Non-pigmented ciliary epithelial cell (primary cell): ENCODE data around the gene FHIT.

ENCODE experiments used
- DNase-seq: peaks from one replicate; pipeline ENCODE4 v3.0.0-alpha.2; 2010; ENCODE audit warnings: low read depth

The FHIT gene

GRCh38 chr3:60102154-60102553, 1149.1 kb downstream of the FHIT start:
- no peak for DNase-seq

- no peak for DNase-seq
These were observed 1149.6 kb downstream of the FHIT start for GRCh38 chr3:60101621-60102020.

GRCh38 chr3:60096403-60096802, 1154.8 kb downstream of the FHIT start:
- no peak for DNase-seq

- DNase-seq: no peak
These were observed 1155.3 kb downstream of the FHIT start for GRCh38 chr3:60095930-60096329.

- no peak for DNase-seq
These were observed 1155.7 kb downstream of the FHIT start for GRCh38 chr3:60095516-60095915.

- DNase-seq: no peak
These were observed 1156.8 kb downstream of the FHIT start for GRCh38 chr3:60094392-60094947.

- DNase-seq: no peak
These were observed 1160.7 kb downstream of the FHIT start for GRCh38 chr3:60090548-60090947.

GRCh38 chr3:60086811-60087210, 1164.4 kb downstream of the FHIT start:
- DNase-seq: peak; percentile 17

- no peak for DNase-seq
These were observed 1165.6 kb downstream of the FHIT start for GRCh38 chr3:60085649-60086048.

- DNase-seq: no peak
These were observed 1169.7 kb downstream of the FHIT start for GRCh38 chr3:60081381-60082095.

GRCh38 chr3:60080648-60081047, 1170.6 kb downstream of the FHIT start:
- DNase-seq: no peak

- DNase-seq: no peak
These were observed 1172.2 kb downstream of the FHIT start for GRCh38 chr3:60079076-60079475.

GRCh38 chr3:60076331-60076730, 1174.9 kb downstream of the FHIT start:
- DNase-seq: no peak

GRCh38 chr3:60073942-60074341, 1177.3 kb downstream of the FHIT start:
- no peak for DNase-seq

GRCh38 chr3:60073228-60073627, 1178.0 kb downstream of the FHIT start:
- DNase-seq: no peak

- DNase-seq: no peak
These were observed 1180.9 kb downstream of the FHIT start for GRCh38 chr3:60070366-60070765.

GRCh38 chr3:60065227-60065868, 1185.9 kb downstream of the FHIT start:
- DNase-seq: no peak

- DNase-seq: peak; percentile 42
These were observed 1186.8 kb downstream of the FHIT start for GRCh38 chr3:60064210-60065178.

- no peak for DNase-seq
These were observed 1194.8 kb downstream of the FHIT start for GRCh38 chr3:60056404-60056803.

- DNase-seq: peak; percentile 2
These were observed 1195.5 kb downstream of the FHIT start for GRCh38 chr3:60055765-60056164.

- peak; percentile 10 for DNase-seq
These were observed 1197.6 kb downstream of the FHIT start for GRCh38 chr3:60053526-60054265.

- no peak for DNase-seq
These were observed 1202.8 kb downstream of the FHIT start for GRCh38 chr3:60048447-60048848.
